Mammary epithelial cell (primary cell): ENCODE results near the gene HCRTR2.
A peak's percentile ranks its signal among the peaks of the same experiment; 100 is the strongest.

ENCODE experiments used
- CTCF ChIP-seq, 2 donors: IDR thresholded peaks in 1 of 2; conservative IDR thresholded peaks in 1 of 2; 2 replicates each; pipeline ENCODE4 v1.5.1; 2011 to 2012; ENCODE audit warnings: inconsistent platforms in 2 of 2, low read length in 2 of 2, mild to moderate bottlenecking in 2 of 2, control low read depth in 1 of 2, low read depth in 1 of 2; ENCODE audit not compliant: insufficient read depth in 1 of 2; ENCODE audit errors: extremely low read depth in 1 of 2
- EZH2 ChIP-seq: IDR thresholded peaks from 2 replicates; pipeline ENCODE4 v1.6.1; 2012; ENCODE audit warnings: low read length, inconsistent platforms, borderline replicate concordance

- TF ChIP-seq CTCF (conservative IDR thresholded peaks at IDR 0.05 in 1 of 2, IDR thresholded peaks at IDR 0.05 in 1 of 2; ENCODE audit: extremely low read depth in 1 of 2, insufficient read depth in 1 of 2, low read depth in 1 of 2, low read length in 2 of 2) (peak; percentile 56 to 71), EZH2 (no peak)
Measured at GRCh38 chr6:55276745-55277530, 102.6 kb downstream of the HCRTR2 start.
